ENCODE data around the gene PGAP3.

The PGAP3 gene

GRCh38 chr17:39621523-39622379 lies 66.1 kb downstream of the PGAP3 start:
- no peak overlapping the region for H3K27ac ChIP-seq (ENCODE audit: low read depth, low read length)
- no peak overlapping the region for H3K9ac ChIP-seq (ENCODE audit: low read length)
- H3K27me3 ChIP-seq (ENCODE audit: control insufficient read depth, insufficient read depth, low read length): peaks cover 82% of the 10 kb centered on the region
- H3K4me3 ChIP-seq (ENCODE audit: low read depth, low read length): no peak overlapping the region
- H3K4me1 ChIP-seq (ENCODE audit: control insufficient read depth, insufficient read depth, low read length): peaks cover 15% of the 10 kb centered on the region
- H3K9me3 ChIP-seq (ENCODE audit: control insufficient read depth, insufficient read depth, low read depth, low read length): no peaks in the 10 kb centered on the region
- H3K36me3 ChIP-seq (ENCODE audit: control insufficient read depth, insufficient read depth, low read length): no peaks in the 10 kb centered on the region

All from HUES6 (cell line).